ENCODE data around the gene GALNT18. TPM values are rescaled to one million over a fixed set of nuclear protein-coding genes. Genes with fewer than 3 reads are reported as not detected.

The GALNT18 gene
- polyA plus RNA-seq, 1 donor (not counting 4 experiments of a cell fraction or from before 2014, with no cell fraction given) = 27.2 TPM

- DNase-seq (ENCODE audit: low read depth, low spot score) (no peak), FAIRE-seq (no peak)
- Histone ChIP-seq H3K9me1 (ENCODE audit: control insufficient read depth, extremely low read depth, insufficient read depth, low read length) (peaks cover 5% of the 10 kb centered on the region), H3K4me3 (ENCODE audit: control insufficient read depth in 2 of 3, extremely low read depth in 1 of 3, insufficient read depth in 2 of 3, low read depth in 1 of 3, low read length in 3 of 3) (no peak overlapping the region), H3K27me3 (ENCODE audit: control insufficient read depth, extremely low read depth, insufficient read depth, low read length) (no peaks in the 10 kb centered on the region), H4K20me1 (ENCODE audit: control insufficient read depth, extremely low read depth, insufficient read depth, low read length) (no peaks in the 10 kb centered on the region), H3K79me2 (ENCODE audit: control insufficient read depth, insufficient read depth, low read length) (peaks cover 40% of the 10 kb centered on the region), H3K27ac (ENCODE audit: control insufficient read depth, insufficient read depth, low read length) (no peak overlapping the region), H3K36me3 (ENCODE audit: control insufficient read depth in 2 of 2, extremely low read depth in 1 of 2, insufficient read depth in 2 of 2, low read length in 2 of 2) (no peaks in the 10 kb centered on the region), H3K9me3 (ENCODE audit: control insufficient read depth, low read depth, low read length) (no peaks in the 10 kb centered on the region), H3K4me1 (ENCODE audit: control insufficient read depth, extremely low read depth, insufficient read depth, low read length) (peaks cover 42% of the 10 kb centered on the region), H2AFZ (ENCODE audit: control insufficient read depth, low read length) (no peak overlapping the region), H3K4me2 (ENCODE audit: control insufficient read depth, extremely low read depth, insufficient read depth, low read depth, low read length) (no peak overlapping the region), H3K9ac (ENCODE audit: control insufficient read depth, extremely low read depth, insufficient read depth, low read length) (no peak overlapping the region)
- TF ChIP-seq EZH2 (IDR thresholded peaks at IDR 0.05; ENCODE audit: low read length) = no peak
- TF ChIP-seq, protein P1, sequence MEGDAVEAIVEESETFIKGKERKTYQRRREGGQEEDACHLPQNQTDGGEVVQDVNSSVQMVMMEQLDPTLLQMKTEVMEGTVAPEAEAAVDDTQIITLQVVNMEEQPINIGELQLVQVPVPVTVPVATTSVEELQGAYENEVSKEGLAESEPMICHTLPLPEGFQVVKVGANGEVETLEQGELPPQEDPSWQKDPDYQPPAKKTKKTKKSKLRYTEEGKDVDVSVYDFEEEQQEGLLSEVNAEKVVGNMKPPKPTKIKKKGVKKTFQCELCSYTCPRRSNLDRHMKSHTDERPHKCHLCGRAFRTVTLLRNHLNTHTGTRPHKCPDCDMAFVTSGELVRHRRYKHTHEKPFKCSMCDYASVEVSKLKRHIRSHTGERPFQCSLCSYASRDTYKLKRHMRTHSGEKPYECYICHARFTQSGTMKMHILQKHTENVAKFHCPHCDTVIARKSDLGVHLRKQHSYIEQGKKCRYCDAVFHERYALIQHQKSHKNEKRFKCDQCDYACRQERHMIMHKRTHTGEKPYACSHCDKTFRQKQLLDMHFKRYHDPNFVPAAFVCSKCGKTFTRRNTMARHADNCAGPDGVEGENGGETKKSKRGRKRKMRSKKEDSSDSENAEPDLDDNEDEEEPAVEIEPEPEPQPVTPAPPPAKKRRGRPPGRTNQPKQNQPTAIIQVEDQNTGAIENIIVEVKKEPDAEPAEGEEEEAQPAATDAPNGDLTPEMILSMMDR (optimal IDR thresholded peaks at IDR 0.05 in 1 of 3, IDR thresholded peaks at IDR 0.05 in 1 of 3, conservative IDR thresholded peaks at IDR 0.05 in 1 of 3; ENCODE audit: extremely low read depth in 1 of 3, insufficient read depth in 2 of 3, low read length in 3 of 3) = no peak
- dilution Hi-C loops (cut with MboI; ENCODE audit: extremely low pct_ligation_motif_present, low sequenced_read_pairs) = no loop called here
These were observed 16.6 kb downstream of the GALNT18 start for GRCh38 chr11:11605181-11605580.

- Histone ChIP-seq H3K79me2 (ENCODE audit: control insufficient read depth, insufficient read depth, low read length) (peaks cover 39% of the 10 kb centered on the region), H3K4me1 (ENCODE audit: control insufficient read depth, extremely low read depth, insufficient read depth, low read length) (peaks cover 37% of the 10 kb centered on the region), H3K9me1 (ENCODE audit: control insufficient read depth, extremely low read depth, insufficient read depth, low read length) (peaks cover 5% of the 10 kb centered on the region), H3K9ac (ENCODE audit: control insufficient read depth, extremely low read depth, insufficient read depth, low read length) (no peak overlapping the region), H3K36me3 (ENCODE audit: control insufficient read depth in 2 of 2, extremely low read depth in 1 of 2, insufficient read depth in 2 of 2, low read length in 2 of 2) (no peaks in the 10 kb centered on the region), H4K20me1 (ENCODE audit: control insufficient read depth, extremely low read depth, insufficient read depth, low read length) (no peaks in the 10 kb centered on the region), H3K9me3 (ENCODE audit: control insufficient read depth, low read depth, low read length) (no peaks in the 10 kb centered on the region), H3K27ac (ENCODE audit: control insufficient read depth, insufficient read depth, low read length) (no peak overlapping the region), H2AFZ (ENCODE audit: control insufficient read depth, low read length) (no peak overlapping the region), H3K27me3 (ENCODE audit: control insufficient read depth, extremely low read depth, insufficient read depth, low read length) (no peaks in the 10 kb centered on the region), H3K4me3 (ENCODE audit: control insufficient read depth in 2 of 3, extremely low read depth in 1 of 3, insufficient read depth in 2 of 3, low read depth in 1 of 3, low read length in 3 of 3) (no peak overlapping the region), H3K4me2 (ENCODE audit: control insufficient read depth, extremely low read depth, insufficient read depth, low read depth, low read length) (no peak overlapping the region)
- TF ChIP-seq, protein P1 (optimal IDR thresholded peaks at IDR 0.05 in 1 of 3, IDR thresholded peaks at IDR 0.05 in 1 of 3, conservative IDR thresholded peaks at IDR 0.05 in 1 of 3; ENCODE audit: extremely low read depth in 1 of 3, insufficient read depth in 2 of 3, low read length in 3 of 3) = no peak
- no peak for TF ChIP-seq EZH2 (IDR thresholded peaks at IDR 0.05; ENCODE audit: low read length)
- dilution Hi-C loops (cut with MboI; ENCODE audit: extremely low pct_ligation_motif_present, low sequenced_read_pairs) = no loop called here
- no peak for DNase-seq (ENCODE audit: low read depth, low spot score)
- no peak for FAIRE-seq
These were observed 17.3 kb downstream of the GALNT18 start for GRCh38 chr11:11604370-11604990.

Measured in keratinocyte (primary cell).